ENCODE measurements around the gene THAP7.
"Not testable (repeated sequence)": the region's sequence is repeated elsewhere in the genome, so short reads cannot be mapped to it uniquely, and the experiment has no call there.

Gene THAP7

GRCh38 chr22:21001601-21002325 lies at the start of gene THAP7:
Gene THAP7 (minus strand): TSS chr22:21002118. CDS start chr22:21001911, 207 bp downstream.
- in situ Hi-C loops (cut with MboI; ENCODE audit: low sequenced_read_pairs), result no loop called here

- in situ Hi-C loops (cut with MboI; ENCODE audit: low sequenced_read_pairs), result no loop called here
These were observed 49.4 kb upstream of the THAP7 start for GRCh38 chr22:21051145-21051830.

- in situ Hi-C loops (cut with MboI; ENCODE audit: low sequenced_read_pairs), result not testable (repeated sequence)
These were observed 47.0 kb upstream of the THAP7 start for GRCh38 chr22:21048965-21049364.

GRCh38 chr22:21048448-21048847 lies 46.5 kb upstream of the THAP7 start:
- in situ Hi-C loops (cut with MboI; ENCODE audit: low sequenced_read_pairs), result not testable (repeated sequence)

GRCh38 chr22:21047730-21048129 lies 45.8 kb upstream of the THAP7 start:
- in situ Hi-C loops (cut with MboI; ENCODE audit: low sequenced_read_pairs), result no loop called here

GRCh38 chr22:21047035-21047661 lies 45.2 kb upstream of the THAP7 start:
- in situ Hi-C loops (cut with MboI; ENCODE audit: low sequenced_read_pairs), result no loop called here

GRCh38 chr22:21045585-21046294 lies 43.8 kb upstream of the THAP7 start, which contains the start of gene LRRC74B:
Gene LRRC74B (plus strand): TSS chr22:21045946. CDS start chr22:21045987, 41 bp downstream.
- in situ Hi-C loops (cut with MboI; ENCODE audit: low sequenced_read_pairs), result no loop called here

GRCh38 chr22:21044931-21045584 lies 43.1 kb upstream of the THAP7 start:
- in situ Hi-C loops (cut with MboI; ENCODE audit: low sequenced_read_pairs), result no loop called here

- in situ Hi-C loops (cut with MboI; ENCODE audit: low sequenced_read_pairs), result no loop called here
These were observed 42.1 kb upstream of the THAP7 start for GRCh38 chr22:21043860-21044535.

- in situ Hi-C loops (cut with MboI; ENCODE audit: low sequenced_read_pairs), result no loop called here
These were observed 41.3 kb upstream of the THAP7 start for GRCh38 chr22:21042978-21043859.

GRCh38 chr22:21041937-21042336 lies 40.0 kb upstream of the THAP7 start:
- in situ Hi-C loops (cut with MboI; ENCODE audit: low sequenced_read_pairs), result no loop called here

- in situ Hi-C loops (cut with MboI; ENCODE audit: low sequenced_read_pairs), result not testable (repeated sequence)
These were observed 37.2 kb upstream of the THAP7 start for GRCh38 chr22:21039158-21039557.

GRCh38 chr22:21038405-21038804 lies 36.5 kb upstream of the THAP7 start:
- in situ Hi-C loops (cut with MboI; ENCODE audit: low sequenced_read_pairs), result no loop called here

- in situ Hi-C loops (cut with MboI; ENCODE audit: low sequenced_read_pairs), result no loop called here
These were observed 33.1 kb upstream of the THAP7 start for GRCh38 chr22:21034989-21035388.

GRCh38 chr22:21033895-21034294 lies 32.0 kb upstream of the THAP7 start:
- in situ Hi-C loops (cut with MboI; ENCODE audit: low sequenced_read_pairs), result no loop called here

- in situ Hi-C loops (cut with MboI; ENCODE audit: low sequenced_read_pairs), result no loop called here
These were observed 31.2 kb upstream of the THAP7 start for GRCh38 chr22:21032868-21033688.

- in situ Hi-C loops (cut with MboI; ENCODE audit: low sequenced_read_pairs), result no loop called here
These were observed 30.3 kb upstream of the THAP7 start, which contains the start of gene SLC7A4 for GRCh38 chr22:21032037-21032867. Gene SLC7A4 (minus strand): TSS chr22:21032561. CDS start chr22:21031812, 749 bp downstream.

All from HL-60/S4 (cell line).